DOHH2 (cell line): ENCODE measurements around the gene METTL14.

Experiments
- H3F3A ChIP-seq: fragments of 200-600 bp; sonication (generic), shearing (Covaris generic); 2 replicates; pipeline ENCODE4 v1.6.0; 2016; ENCODE audit warnings: antibody characterized with exemption, mild to moderate bottlenecking; ENCODE audit not compliant: control insufficient read depth, insufficient read depth
- H3K27ac ChIP-seq: fragments of 200-600 bp; sonication (generic); 2 replicates; pipeline ENCODE4 v1.5.1; 2014; ENCODE audit warnings: low read depth, mild to moderate bottlenecking, low read length, moderate library complexity
- H3K27me3 ChIP-seq: fragments of 200-600 bp; sonication (generic); 2 replicates; pipeline ENCODE4 v1.6.1; 2014; ENCODE audit warnings: mild to moderate bottlenecking, low read length, mixed read lengths; ENCODE audit not compliant: control insufficient read depth
- H3K36me3 ChIP-seq: fragments of 200-600 bp; sonication (generic); 2 replicates; pipeline ENCODE4 v1.6.1; 2014; ENCODE audit warnings: mild to moderate bottlenecking, low read length, moderate library complexity, mixed read lengths; ENCODE audit not compliant: control insufficient read depth
- H3K4me1 ChIP-seq: fragments of 200-600 bp; sonication (generic); 2 replicates; pipeline ENCODE4 v1.6.1; 2014; ENCODE audit warnings: mild to moderate bottlenecking, low read length, mixed read lengths; ENCODE audit not compliant: control insufficient read depth
- H3K4me2 ChIP-seq: fragments of 200-600 bp; sonication (generic); 2 replicates; pipeline ENCODE4 v1.6.0; 2014; ENCODE audit warnings: mild to moderate bottlenecking, low read length, moderate library complexity
- H3K4me3 ChIP-seq: fragments of 200-600 bp; sonication (generic); 2 replicates; pipeline ENCODE4 v1.5.1; 2014; ENCODE audit warnings: mild to moderate bottlenecking, low read length, mixed read lengths
- H3K79me2 ChIP-seq: fragments of 200-600 bp; sonication (generic); 2 replicates; pipeline ENCODE4 v1.6.1; 2014; ENCODE audit warnings: mild to moderate bottlenecking, low read length, mixed read lengths; ENCODE audit not compliant: control insufficient read depth
- H3K9me2 ChIP-seq: fragments of 200-600 bp; sonication (generic); replicated peaks from 2 replicates; pipeline ENCODE4 v1.6.1; 2014; ENCODE audit warnings: mild to moderate bottlenecking, low read length, mixed read lengths; ENCODE audit not compliant: control insufficient read depth
- H3K9me3 ChIP-seq: fragments of 200-600 bp; sonication (generic); 2 replicates; pipeline ENCODE4 v1.6.1; 2014; ENCODE audit warnings: antibody characterized with exemption, low read length, mixed read lengths; ENCODE audit not compliant: control insufficient read depth, insufficient read depth
- H4K20me1 ChIP-seq: fragments of 200-600 bp; sonication (generic); 2 replicates; pipeline ENCODE4 v1.6.0; 2014; ENCODE audit warnings: low read depth, mild to moderate bottlenecking, antibody characterized with exemption, low read length, moderate library complexity; ENCODE audit not compliant: control insufficient read depth, insufficient read depth
- EZH2phosphoT487 ChIP-seq: fragments of 200-600 bp; sonication (generic); IDR thresholded peaks from 2 replicates; pipeline ENCODE4 v1.6.1; 2017; ENCODE audit warnings: borderline replicate concordance, mild to moderate bottlenecking, antibody characterized with exemption, low read length, moderate library complexity, mixed read lengths
- TF ChIP-seq, protein P1 (sequence below): fragments of 200-600 bp; sonication (generic); IDR thresholded peaks from one replicate; pipeline ENCODE4 v1.5.1; 2014; ENCODE audit warnings: antibody characterized with exemption, mild to moderate bottlenecking, low read depth, low read length; ENCODE audit not compliant: poor library complexity, severe bottlenecking

The METTL14 gene

DNA sequence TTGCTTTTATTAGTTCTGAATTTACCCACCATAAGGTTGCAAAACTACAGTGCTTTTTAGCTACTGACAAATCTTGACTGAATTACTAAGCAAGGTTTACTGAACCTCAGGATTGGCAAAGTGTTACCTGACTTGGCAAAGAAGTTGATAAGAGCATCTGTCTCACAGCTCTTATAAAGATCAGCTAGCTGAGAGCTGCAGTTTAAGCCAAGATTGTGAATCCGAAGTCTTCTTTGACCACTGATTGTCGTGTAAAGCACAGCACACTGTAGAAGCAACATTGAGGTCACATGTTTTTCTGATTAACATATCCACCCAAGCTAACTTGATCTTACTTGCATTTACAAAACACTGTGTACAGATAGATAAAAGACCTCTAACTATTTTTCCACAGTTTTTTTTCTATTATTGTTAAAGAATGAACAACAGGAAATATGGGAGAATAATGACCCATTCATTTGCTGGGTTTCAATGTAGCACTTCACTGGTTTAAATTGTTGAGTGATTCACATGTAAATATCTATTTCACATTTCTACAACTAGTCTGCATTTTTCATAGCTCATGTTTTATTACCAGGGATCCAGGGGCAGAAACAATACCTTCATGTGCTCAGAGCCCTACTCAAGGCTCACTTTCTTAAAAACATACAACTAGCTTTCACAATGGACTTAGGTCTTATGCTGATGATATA is 54.0 kb downstream of the METTL14 start:
- Histone ChIP-seq H3K4me3 (no peak overlapping the region), H3K9me3 (no peaks in the 10 kb centered on the region), H4K20me1 (no peaks in the 10 kb centered on the region), H3K36me3 (peaks cover 43% of the 10 kb centered on the region), H3K9me2 (no peaks in the 10 kb centered on the region), H3K27me3 (no peaks in the 10 kb centered on the region), H3K4me2 (no peak overlapping the region), H3K27ac (no peak overlapping the region), H3K4me1 (peaks cover 5% of the 10 kb centered on the region; the same call in 1 of the 2 replicates), H3F3A (no peaks in the 10 kb centered on the region; the same call in 1 of the 2 replicates), H3K79me2 (no peaks in the 10 kb centered on the region)
- TF ChIP-seq, protein P1, sequence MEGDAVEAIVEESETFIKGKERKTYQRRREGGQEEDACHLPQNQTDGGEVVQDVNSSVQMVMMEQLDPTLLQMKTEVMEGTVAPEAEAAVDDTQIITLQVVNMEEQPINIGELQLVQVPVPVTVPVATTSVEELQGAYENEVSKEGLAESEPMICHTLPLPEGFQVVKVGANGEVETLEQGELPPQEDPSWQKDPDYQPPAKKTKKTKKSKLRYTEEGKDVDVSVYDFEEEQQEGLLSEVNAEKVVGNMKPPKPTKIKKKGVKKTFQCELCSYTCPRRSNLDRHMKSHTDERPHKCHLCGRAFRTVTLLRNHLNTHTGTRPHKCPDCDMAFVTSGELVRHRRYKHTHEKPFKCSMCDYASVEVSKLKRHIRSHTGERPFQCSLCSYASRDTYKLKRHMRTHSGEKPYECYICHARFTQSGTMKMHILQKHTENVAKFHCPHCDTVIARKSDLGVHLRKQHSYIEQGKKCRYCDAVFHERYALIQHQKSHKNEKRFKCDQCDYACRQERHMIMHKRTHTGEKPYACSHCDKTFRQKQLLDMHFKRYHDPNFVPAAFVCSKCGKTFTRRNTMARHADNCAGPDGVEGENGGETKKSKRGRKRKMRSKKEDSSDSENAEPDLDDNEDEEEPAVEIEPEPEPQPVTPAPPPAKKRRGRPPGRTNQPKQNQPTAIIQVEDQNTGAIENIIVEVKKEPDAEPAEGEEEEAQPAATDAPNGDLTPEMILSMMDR, result no peak
- no peak for TF ChIP-seq EZH2phosphoT487

- Histone ChIP-seq H3F3A (no peaks in the 10 kb centered on the region; the same call in 1 of the 2 replicates), H3K4me3 (no peak overlapping the region), H4K20me1 (no peaks in the 10 kb centered on the region), H3K9me3 (no peaks in the 10 kb centered on the region), H3K27me3 (no peaks in the 10 kb centered on the region), H3K79me2 (no peaks in the 10 kb centered on the region), H3K9me2 (no peaks in the 10 kb centered on the region), H3K27ac (no peak overlapping the region), H3K4me2 (no peak overlapping the region), H3K36me3 (peaks cover 43% of the 10 kb centered on the region), H3K4me1 (peaks cover 5% of the 10 kb centered on the region; the same call in 1 of the 2 replicates)
- no peak for TF ChIP-seq EZH2phosphoT487
- TF ChIP-seq, protein P1, result no peak
These were observed 55.7 kb downstream of the METTL14 start for GRCh38 chr4:118740869-118741268.

DNA sequence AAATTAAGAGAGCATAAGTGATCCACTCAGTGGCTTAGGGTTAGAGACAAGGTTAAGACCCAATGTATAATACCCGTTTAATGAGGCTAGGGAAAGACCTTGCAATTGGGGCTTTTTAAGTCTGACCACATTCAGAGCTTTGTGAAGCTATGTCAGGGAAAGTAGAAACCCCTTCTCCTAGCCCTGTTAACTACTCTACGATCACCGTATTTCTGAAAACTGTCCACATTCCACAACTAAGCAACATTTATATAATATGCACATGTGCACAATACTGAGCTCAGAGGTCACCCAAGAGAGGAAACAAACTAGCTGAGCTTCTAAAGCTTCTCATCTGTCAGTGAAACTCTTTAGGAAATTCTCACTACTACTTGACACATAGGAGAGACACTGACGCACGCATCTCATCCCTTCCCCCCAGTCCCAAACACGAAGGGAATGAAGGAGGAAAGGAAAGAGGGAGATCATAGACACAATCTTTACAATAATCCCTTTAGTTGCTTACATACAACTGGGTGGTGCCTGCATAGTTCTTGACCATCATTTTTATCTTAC is 56.2 kb downstream of the METTL14 start:
- Histone ChIP-seq H4K20me1 (no peaks in the 10 kb centered on the region), H3K79me2 (no peaks in the 10 kb centered on the region), H3K36me3 (peaks cover 40% of the 10 kb centered on the region), H3K4me3 (no peak overlapping the region), H3K27me3 (no peaks in the 10 kb centered on the region), H3K4me2 (no peak overlapping the region), H3K9me2 (no peaks in the 10 kb centered on the region), H3K4me1 (peaks cover 5% of the 10 kb centered on the region; the same call in 1 of the 2 replicates), H3K27ac (no peak overlapping the region), H3F3A (no peaks in the 10 kb centered on the region; the same call in 1 of the 2 replicates), H3K9me3 (no peaks in the 10 kb centered on the region)
- no peak for TF ChIP-seq EZH2phosphoT487
- TF ChIP-seq, protein P1, result no peak
